ENCODE results near the gene SHISAL1. TPM values are rescaled to one million over a fixed set of nuclear protein-coding genes. Genes with fewer than 3 reads are reported as not detected.

The SHISAL1 gene
- total and polyA plus RNA-seq, 10 of the 15 experiments (the other 5 are each of a cell fraction or from before 2014, with no cell fraction given): not detected

GRCh38 chr22:44357296-44357965 is 44.7 kb upstream of the SHISAL1 start:
- Histone ChIP-seq H3K9ac (ENCODE audit: control insufficient read depth, insufficient read depth, low read length) (no peak overlapping the region), H3K4me3 (no peak overlapping the region), H2AFZ (ENCODE audit: control insufficient read depth, low read depth, low read length) (no peak overlapping the region), H3K79me2 (ENCODE audit: control insufficient read depth, insufficient read depth, low read length) (no peaks in the 10 kb centered on the region), H3K27ac (ENCODE audit: control insufficient read depth, insufficient read depth) (no peak overlapping the region), H3K36me3 (ENCODE audit: control insufficient read depth in 2 of 2, insufficient read depth in 2 of 2, low read length in 1 of 2) (no peaks in the 10 kb centered on the region), H3K27me3 (replicated peaks in 1 of 2; ENCODE audit: control insufficient read depth in 2 of 2, insufficient read depth in 2 of 2, low read length in 1 of 2) (peaks cover 2 to 3% of the 10 kb centered on the region in 2 experiments; a peak in 3 of 4 replicates), H3K9me3 (replicated peaks; ENCODE audit: control insufficient read depth, insufficient read depth, low read length) (no peaks in the 10 kb centered on the region), H4K20me1 (ENCODE audit: control insufficient read depth, insufficient read depth) (no peaks in the 10 kb centered on the region), H3K4me1 (ENCODE audit: control insufficient read depth, insufficient read depth, low read length) (no peaks in the 10 kb centered on the region), H3K4me2 (ENCODE audit: control insufficient read depth, insufficient read depth) (no peak overlapping the region)
- WGBS (ENCODE audit: insufficient coverage, insufficient replicate concordance, low lambda C conversion rate, missing lambda C conversion rate): 17% methylated on average over 10 of the region's 10 CpGs
- in situ Hi-C loops (cut with MboI) (loop anchor here (25.0 kb wide), 1 partner anchor 530 kb away; no protein-coding TSS in a partner anchor), intact Hi-C loops (cut with micrococcal nuclease; ENCODE audit: unreplicated experiment) (no loop called here)
- BruUV-seq (replicated peaks): no TSS peak
- RAD21 ChIA-PET (ENCODE audit: unreplicated experiment): no interaction called here
- FAIRE-seq (no peak), ATAC-seq (no peak), DNase-seq (ENCODE audit: low read depth, low spot score) (no peak)
- SMC1A ChIA-PET (ENCODE audit: uncharacterized antibody, unreplicated experiment): no interaction called here
- POLR2A ChIA-PET: no interaction called here
- TF ChIP-seq ZZZ3 (IDR thresholded peaks at IDR 0.05; ENCODE audit: control insufficient read depth, insufficient read length, low read depth) (no peak), HDGF (IDR thresholded peaks at IDR 0.05) (no peak), ZNF24 (IDR thresholded peaks at IDR 0.05) (no peak), RUNX3 (IDR thresholded peaks at IDR 0.05; ENCODE audit: low read length) (no peak), DPF2 (IDR thresholded peaks at IDR 0.05) (no peak), EED (IDR thresholded peaks at IDR 0.05; ENCODE audit: low read depth) (no peak), NFXL1 (IDR thresholded peaks at IDR 0.05; ENCODE audit: borderline replicate concordance) (no peak), EP300 (IDR thresholded peaks at IDR 0.05; ENCODE audit: borderline replicate concordance in 1 of 2, control insufficient read depth in 1 of 2, low read depth in 2 of 2, low read length in 2 of 2) (no peak), SUPT20H (IDR thresholded peaks at IDR 0.05; ENCODE audit: borderline replicate concordance, control insufficient read depth, low read depth, low read length) (no peak), RB1 (IDR thresholded peaks at IDR 0.05; ENCODE audit: borderline replicate concordance) (no peak)
- CTCF ChIA-PET: interaction anchor here (0.6 to 1.2 kb wide), 2 partner anchors 67 to 364 kb away, joined by 3 read pairs; no protein-coding TSS in a partner anchor

All from GM12878 (cell line).